ENCODE results near the gene CALML4.

DNA sequence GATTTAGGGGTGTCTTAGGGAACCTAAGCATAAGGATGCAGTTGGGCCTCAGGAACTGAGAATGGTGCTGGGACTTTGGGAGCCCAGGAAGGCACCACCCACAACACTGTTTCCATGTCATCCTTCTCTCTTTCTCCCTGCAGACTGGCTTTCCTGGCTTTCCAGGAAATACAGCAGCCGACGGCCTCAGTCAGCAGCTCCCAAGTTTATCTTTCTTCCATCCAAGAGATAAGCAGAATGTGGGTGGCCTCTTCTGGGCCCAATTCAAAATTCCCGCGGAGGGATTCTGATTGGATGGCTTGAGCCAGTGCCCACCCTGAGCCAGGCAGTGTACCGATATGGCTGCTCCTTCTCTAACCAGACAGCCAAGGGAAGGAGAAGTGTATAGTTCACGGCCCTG is 28.9 kb upstream of the CALML4 start:
- TF ChIP-seq POLR2A (IDR thresholded peaks at IDR 0.05; ENCODE audit: low read depth, low read length) (no peak), POLR2AphosphoS5 (IDR thresholded peaks at IDR 0.05; ENCODE audit: low read depth, low read length) (no peak), TAF1 (IDR thresholded peaks at IDR 0.05; ENCODE audit: borderline replicate concordance, low read depth, low read length) (no peak)

All from GM12892 (cell line).